ENCODE results near the gene VAV3.

VAV3 gene

DNA sequence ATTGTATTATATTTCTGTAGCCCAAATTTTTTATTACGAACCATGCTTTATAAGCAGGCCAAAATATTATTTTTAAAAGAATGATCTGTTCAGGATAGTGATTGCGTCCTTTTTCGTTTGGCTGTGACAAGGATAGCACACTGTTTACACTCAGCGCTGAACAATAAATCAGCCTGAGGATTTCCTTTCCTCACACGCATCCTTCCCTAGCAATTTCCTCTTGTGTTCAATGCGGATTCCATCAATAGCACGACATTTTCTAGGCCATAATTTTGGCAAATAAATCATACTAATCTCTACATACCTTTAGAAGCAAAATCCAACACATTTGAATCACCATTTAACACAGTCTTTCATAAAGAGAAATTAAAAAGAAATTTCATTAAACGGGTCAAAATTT lies 1.6 kb upstream of the VAV3 start:
- no peak overlapping the region for H3K4me3 ChIP-seq (ENCODE audit: low read depth, low read length)
- no peak overlapping the region for H3K27ac ChIP-seq
- no peaks in the 10 kb centered on the region for H3K36me3 ChIP-seq (replicated peaks)
- in situ Hi-C loops (cut with HindIII; ENCODE audit: low pct_ligation_motif_present, low sequenced_read_pairs): no loop called here
- H3K27me3 ChIP-seq (replicated peaks): peaks cover 17% of the 10 kb centered on the region
- TF ChIP-seq, protein P1, sequence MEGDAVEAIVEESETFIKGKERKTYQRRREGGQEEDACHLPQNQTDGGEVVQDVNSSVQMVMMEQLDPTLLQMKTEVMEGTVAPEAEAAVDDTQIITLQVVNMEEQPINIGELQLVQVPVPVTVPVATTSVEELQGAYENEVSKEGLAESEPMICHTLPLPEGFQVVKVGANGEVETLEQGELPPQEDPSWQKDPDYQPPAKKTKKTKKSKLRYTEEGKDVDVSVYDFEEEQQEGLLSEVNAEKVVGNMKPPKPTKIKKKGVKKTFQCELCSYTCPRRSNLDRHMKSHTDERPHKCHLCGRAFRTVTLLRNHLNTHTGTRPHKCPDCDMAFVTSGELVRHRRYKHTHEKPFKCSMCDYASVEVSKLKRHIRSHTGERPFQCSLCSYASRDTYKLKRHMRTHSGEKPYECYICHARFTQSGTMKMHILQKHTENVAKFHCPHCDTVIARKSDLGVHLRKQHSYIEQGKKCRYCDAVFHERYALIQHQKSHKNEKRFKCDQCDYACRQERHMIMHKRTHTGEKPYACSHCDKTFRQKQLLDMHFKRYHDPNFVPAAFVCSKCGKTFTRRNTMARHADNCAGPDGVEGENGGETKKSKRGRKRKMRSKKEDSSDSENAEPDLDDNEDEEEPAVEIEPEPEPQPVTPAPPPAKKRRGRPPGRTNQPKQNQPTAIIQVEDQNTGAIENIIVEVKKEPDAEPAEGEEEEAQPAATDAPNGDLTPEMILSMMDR (IDR thresholded peaks at IDR 0.05; ENCODE audit: low read depth, low read length, missing control alignments): no peak
- DNase-seq: no peak

DNA sequence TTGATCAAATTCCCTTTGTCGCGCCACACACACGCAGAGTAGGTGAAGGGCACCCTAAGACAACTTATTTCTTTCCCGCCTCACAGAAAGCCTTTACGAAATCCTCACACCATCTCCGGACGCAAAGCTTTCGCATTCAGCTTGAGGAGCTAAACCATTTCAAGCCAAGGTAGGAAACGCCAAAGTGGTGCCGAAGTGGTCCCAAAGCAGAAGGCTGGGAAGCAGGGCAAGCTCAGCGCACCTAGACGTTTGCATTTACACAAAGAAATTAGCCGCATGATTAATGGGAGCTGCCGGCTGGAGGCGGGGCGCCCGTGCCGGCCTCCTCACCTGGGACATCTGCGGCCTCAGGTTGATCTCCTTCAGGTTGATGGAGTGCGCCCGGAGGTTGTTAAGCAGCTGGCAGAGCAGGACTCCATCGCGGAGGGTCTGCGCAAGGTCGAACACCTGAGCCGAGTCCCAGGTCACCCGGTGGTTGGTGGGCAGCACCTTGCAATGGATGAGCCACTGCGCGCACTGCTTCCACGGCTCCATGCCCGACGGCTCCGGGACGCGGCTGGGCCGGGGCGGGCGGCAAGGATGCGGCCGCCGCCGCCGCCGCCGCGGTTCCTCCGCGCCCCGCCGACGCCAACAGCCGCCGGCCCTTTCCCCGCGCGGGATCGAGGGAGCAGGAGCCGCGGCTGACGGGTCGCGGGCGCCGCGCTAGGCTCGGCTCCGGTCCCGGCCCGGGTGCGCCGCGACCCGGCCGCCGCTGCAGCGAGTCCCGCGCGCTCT lies 457 bp downstream of the VAV3 start:
- no peak for DNase-seq
- in situ Hi-C loops (cut with HindIII; ENCODE audit: low pct_ligation_motif_present, low sequenced_read_pairs): no loop called here

DNA sequence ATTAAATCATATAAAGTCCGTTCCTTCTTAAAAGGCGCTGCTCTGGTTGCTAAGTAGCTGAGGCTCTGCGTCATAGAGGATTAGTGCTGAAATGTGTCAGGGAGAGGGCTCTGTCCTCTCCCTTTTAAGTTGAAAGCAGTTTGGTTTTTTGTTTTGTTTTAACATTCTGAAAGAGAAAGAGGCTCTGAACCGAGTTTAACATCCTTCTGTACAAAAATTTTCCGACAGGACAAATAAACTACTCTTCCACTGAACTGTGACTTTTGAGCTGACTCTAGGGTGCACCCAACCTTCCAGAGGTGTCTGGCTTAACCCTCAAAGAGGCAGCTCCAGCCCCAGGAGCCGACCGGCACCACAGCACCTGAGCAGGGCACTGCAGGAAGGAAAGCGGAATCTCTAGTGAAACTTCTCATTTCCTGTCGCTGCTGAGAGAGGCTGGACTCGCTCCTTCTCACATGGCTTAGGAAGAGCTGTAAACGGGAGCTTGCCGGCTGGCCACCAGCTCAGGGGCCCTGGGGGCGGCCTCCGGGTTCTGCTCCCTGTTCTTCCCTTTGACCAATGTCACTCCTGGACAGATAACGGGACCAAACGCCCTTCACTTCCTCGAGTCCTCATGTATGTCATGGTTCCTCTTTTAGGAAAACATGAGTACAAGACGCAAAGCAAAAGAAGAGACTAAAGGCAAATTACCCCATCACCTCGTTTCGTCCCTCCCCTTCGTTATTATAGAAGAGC lies 1.2 kb downstream of the VAV3 start:
- Histone ChIP-seq H3K27ac (no peak overlapping the region), H3K36me3 (replicated peaks) (no peaks in the 10 kb centered on the region), H3K4me3 (ENCODE audit: low read depth, low read length) (peak overlapping the region; percentile 51), H3K27me3 (replicated peaks) (peaks cover 17% of the 10 kb centered on the region)
- in situ Hi-C loops (cut with HindIII; ENCODE audit: low pct_ligation_motif_present, low sequenced_read_pairs): no loop called here
- DNase-seq: peak; percentile 7
- TF ChIP-seq, protein P1 (IDR thresholded peaks at IDR 0.05; ENCODE audit: low read depth, low read length, missing control alignments): no peak

More for the DNA sequence above, 457 bp downstream of the VAV3 start:
- H3K36me3 ChIP-seq (replicated peaks): no peaks in the 10 kb centered on the region
- peaks cover 17% of the 10 kb centered on the region for H3K27me3 ChIP-seq (replicated peaks)
- H3K27ac ChIP-seq: no peak overlapping the region
- H3K4me3 ChIP-seq (ENCODE audit: low read depth, low read length): peak overlapping the region; percentile 51
- TF ChIP-seq, protein P1 (IDR thresholded peaks at IDR 0.05; ENCODE audit: low read depth, low read length, missing control alignments): no peak

DNA sequence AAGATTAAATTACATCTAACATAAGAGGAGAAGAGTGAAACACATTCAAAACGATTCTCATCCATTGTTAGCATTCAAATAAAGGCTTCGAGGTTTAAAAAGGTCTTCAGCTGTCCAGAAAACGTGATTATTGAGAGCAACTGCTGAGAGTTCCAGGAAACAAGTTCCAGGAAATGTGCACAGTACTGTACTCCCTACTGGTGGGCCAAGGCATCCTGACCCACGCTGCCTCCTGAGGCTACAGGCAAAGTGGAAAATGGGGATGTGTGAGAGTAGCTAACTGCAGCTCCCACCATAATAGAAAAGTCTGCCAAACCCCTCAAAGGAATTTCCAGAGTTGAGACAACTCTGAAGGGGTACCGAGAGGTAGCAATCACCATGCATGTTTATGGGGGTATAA lies 2.0 kb downstream of the VAV3 start:
- Histone ChIP-seq H3K27me3 (replicated peaks) (peaks cover 17% of the 10 kb centered on the region), H3K4me3 (ENCODE audit: low read depth, low read length) (no peak overlapping the region), H3K27ac (no peak overlapping the region), H3K36me3 (replicated peaks) (no peaks in the 10 kb centered on the region)
- in situ Hi-C loops (cut with HindIII; ENCODE audit: low pct_ligation_motif_present, low sequenced_read_pairs): no loop called here
- DNase-seq: no peak
- TF ChIP-seq, protein P1 (IDR thresholded peaks at IDR 0.05; ENCODE audit: low read depth, low read length, missing control alignments): no peak

DNA sequence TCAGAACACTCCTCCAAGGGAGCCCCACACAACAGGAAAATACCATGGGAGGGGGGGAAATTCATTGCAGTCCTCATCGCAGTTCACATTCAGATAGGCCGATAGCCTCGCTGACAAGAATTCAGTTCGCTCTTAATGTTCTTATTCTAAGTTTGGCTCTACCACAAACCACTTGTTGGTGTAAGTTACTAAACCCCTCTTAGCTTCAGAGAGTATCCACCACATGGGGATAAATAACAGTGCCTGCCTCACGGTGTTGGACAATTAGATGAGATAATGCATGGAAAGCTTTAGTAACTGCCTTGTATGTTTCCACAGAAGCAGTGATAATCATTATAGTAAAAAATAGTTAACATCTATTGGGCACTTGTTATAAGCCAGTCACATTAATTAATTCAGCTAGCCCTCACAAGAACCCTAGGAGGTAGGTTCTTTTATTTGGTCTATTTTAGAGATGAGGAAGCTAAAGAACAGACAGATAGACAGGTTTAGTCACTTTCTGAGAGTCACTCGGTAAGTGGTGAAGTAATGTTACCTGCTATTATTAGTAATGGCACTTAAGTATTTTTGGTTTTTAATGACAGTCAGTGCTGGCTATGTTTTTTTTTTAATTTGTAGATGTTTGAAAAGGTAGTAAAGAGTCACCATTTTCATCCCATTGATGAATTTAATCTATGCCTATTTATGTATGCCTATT lies 10.1 kb downstream of the VAV3 start:
- DNase-seq: no peak
- in situ Hi-C loops (cut with HindIII; ENCODE audit: low pct_ligation_motif_present, low sequenced_read_pairs): no loop called here
- no peak overlapping the region for H3K27ac ChIP-seq

More for the DNA sequence above, 10.1 kb downstream of the VAV3 start:
- H3K36me3 ChIP-seq (replicated peaks): no peaks in the 10 kb centered on the region
- TF ChIP-seq, protein P1 (IDR thresholded peaks at IDR 0.05; ENCODE audit: low read depth, low read length, missing control alignments): no peak
- H3K27me3 ChIP-seq (replicated peaks): no peaks in the 10 kb centered on the region
- no peak overlapping the region for H3K4me3 ChIP-seq (ENCODE audit: low read depth, low read length)
